ENCODE measurements around the gene MYLK3.
"Not testable (repeated sequence)": the region's sequence is repeated elsewhere in the genome, so short reads cannot be mapped to it uniquely, and the experiment has no call there.

The MYLK3 gene

GRCh38 chr16:46747777-46748651 is at the start of gene MYLK3:
Gene MYLK3, minus strand, starts transcription at chr16:46748344. Its CDS starts 151 bp downstream, at chr16:46748193.
- no peak for DNase-seq (ENCODE audit: low read depth)

DNA sequence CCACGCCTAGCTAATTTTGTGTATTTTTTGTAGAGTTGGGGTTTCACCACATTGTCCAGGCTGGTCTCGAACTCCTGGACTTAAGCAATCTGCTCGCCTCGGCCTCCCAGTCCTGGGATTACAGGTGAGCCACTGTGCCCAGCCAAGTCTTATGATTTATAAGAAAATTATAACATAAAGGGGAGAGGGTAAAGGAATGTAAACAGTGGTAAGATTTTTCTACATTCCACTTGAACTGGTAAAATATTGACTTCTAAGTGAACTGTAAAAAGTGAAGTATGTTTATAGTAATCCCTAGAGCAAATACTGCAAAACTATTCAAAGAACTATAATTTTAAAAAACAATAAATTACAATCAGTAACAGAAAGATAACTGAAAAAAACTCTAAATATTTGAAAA is 49.4 kb upstream of the MYLK3 start:
- no peak for DNase-seq (ENCODE audit: low read depth)

DNA sequence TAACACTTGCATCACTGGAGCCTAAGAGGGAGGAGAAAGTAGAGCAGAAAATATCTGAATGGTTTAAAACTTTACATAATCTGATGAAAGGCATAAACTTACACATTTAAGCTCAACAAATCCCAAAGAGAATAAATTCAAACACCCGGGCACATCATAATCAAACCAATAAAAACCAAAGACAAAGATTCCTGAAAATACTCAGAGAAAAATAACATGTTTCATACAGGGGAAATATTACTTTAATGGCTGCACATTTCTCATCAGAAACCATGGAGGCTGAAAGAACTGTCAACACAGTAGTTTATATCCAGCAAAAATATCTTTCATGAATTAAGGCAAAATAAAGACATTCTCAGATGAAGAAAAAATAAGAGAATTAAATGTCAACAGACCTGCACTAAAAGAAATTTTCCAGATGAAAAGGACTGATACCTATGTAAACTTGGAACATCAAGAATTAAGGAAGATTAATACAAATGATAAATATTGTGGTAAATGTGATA is 48.7 kb upstream of the MYLK3 start:
- DNase-seq (ENCODE audit: low read depth): no peak

GRCh38 chr16:46793841-46794240 is 45.7 kb upstream of the MYLK3 start:
- DNase-seq (ENCODE audit: low read depth): no peak

DNA sequence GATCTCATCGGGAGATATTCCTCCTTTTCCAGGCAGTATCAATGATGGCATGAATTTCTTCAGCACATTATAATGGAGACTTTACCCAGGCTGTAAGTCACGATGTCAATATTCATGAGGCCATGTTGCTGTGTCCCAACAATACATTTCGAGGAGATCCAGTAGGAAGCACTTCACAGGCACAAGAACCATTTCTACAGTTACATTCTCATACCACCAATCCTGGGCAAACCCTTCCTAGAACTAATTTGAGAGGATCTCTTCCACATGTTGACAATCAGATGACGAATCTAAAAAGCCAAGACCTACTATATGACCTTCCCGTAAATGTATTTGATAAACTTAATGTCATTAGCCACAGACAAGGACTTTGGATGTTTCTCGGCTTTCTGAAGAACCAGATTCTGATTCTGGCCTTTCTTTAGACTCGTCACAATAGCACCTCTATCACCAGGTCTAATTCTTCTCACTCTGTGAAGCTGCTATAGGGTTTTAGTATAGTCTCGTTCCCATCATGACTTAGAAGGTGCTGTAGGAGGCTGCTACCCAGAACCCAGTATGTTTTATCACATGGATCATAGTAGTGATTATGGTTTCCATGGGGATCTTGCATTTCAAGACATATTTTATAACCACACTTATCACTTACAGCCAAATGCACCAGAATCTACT is 42.6 kb upstream of the MYLK3 start:
- DNase-seq (ENCODE audit: low read depth): no peak

DNA sequence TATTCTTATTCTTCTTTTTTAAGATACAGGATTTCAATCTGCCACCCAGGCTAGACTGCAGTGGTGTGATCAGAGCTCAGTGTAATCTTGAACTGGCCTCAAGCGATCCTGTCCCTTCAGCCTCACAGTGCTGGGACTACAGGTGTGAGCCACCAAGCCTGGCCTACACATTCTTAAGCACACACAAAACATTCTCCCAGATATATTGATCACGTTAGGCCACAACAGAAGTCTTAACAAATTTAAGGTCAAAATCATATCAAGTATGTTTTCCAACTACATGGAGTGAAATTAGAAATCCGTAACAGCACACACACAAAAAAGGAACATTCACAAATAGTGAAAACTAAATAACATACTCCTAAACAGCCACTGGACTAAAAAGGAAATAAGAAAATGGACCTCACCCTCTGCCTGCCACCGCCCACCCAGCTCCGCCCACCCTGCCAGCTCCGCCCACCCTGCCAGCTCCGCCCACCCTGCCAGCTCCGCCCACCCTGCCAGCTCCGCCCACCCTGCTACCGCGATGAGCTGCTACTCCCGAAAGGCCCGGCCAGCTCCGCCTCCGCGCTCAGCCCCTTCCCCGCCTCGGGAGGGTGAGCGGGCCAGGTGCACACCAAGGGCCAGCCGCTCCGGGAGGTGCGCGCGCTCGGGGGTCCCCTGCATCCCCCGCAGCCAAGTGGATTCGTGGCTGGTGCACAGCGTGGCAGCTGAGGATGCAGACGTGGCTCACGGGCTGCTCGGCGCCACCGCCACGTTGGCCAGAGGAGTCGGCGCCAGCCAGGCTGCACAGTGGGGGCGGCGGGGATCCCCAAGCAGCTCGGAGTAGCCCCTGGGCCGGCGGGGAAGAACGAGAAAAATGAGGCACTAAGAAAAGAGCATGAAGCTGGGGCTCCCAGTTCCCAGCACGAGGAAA is 41.6 kb upstream of the MYLK3 start:
- peak; percentile 66 for DNase-seq (ENCODE audit: low read depth)

DNA sequence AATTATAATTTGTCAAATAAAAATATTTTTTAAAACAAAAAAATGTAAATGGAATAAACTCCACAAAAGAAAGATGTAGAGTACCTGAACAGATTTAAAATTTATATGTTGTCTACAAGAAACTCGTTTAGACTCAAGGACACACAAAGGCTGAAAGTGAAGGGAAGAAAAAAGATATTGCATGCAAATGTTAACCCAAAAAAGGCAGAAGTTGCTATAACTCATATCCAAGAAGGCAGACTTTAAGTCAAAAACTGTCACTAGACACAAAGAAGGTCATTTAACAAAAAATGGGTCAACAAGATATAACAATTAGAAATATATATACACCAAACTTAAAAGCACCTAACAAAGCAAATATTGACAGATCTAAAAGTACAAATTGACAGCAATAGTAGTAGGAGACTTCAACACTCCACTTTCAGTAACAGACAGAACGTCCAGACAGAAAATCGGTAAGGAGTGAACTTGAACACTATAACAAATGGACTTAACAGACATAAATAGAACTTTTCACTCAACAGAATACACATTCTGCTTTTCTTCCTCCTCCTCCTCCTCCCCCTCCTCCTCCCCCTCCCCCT is 40.8 kb upstream of the MYLK3 start:
- DNase-seq (ENCODE audit: low read depth): no peak

DNA sequence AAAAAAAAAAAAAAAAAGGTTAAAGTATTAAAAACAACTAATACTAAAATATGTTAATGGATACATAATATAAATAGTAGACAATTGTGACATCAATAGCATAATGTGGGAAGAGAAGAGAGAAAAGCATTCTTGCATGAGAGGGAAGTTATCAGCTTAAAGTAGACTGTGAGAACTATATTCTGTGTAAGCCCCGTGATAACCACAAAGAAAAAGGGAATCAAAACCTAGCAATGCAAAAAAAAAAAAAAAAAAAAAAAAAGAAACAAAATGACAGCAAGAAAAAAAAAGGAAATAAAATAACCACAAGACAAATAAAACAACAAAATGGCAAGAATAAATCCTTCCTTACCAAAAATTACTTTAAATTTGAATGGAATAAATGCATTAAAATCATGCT is 39.8 kb upstream of the MYLK3 start:
- DNase-seq (ENCODE audit: low read depth): no peak

GRCh38 chr16:46785076-46785845 is 37.1 kb upstream of the MYLK3 start:
- no peak for DNase-seq (ENCODE audit: low read depth)

GRCh38 chr16:46784569-46784968 is 36.4 kb upstream of the MYLK3 start:
- not testable (repeated sequence) for DNase-seq (ENCODE audit: low read depth)

GRCh38 chr16:46783800-46784199 is 35.7 kb upstream of the MYLK3 start:
- DNase-seq (ENCODE audit: low read depth): no peak

DNA sequence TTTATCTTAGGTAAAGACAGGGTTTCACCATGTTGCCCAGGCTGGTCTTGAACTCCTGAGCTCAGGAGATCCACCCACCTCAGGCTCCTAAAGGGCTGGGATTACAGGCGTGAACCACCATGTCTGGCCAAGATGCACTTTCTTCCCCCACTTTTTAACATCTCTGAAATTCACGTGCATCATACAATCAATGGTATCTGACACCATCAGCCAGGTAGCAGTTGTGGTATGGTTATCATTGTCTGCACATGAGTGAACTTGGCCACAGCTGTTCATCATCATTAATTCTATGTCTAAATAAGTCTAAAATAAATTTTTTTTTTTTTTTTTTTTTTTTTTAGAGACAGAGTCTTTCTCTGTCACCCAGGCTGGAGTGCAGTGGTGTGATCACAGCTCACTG is 34.2 kb upstream of the MYLK3 start:
- no peak for DNase-seq (ENCODE audit: low read depth)

GRCh38 chr16:46777804-46778203 is 29.7 kb upstream of the MYLK3 start:
- DNase-seq (ENCODE audit: low read depth): no peak

GRCh38 chr16:46775214-46775613 is 27.1 kb upstream of the MYLK3 start:
- DNase-seq (ENCODE audit: low read depth): no peak

DNA sequence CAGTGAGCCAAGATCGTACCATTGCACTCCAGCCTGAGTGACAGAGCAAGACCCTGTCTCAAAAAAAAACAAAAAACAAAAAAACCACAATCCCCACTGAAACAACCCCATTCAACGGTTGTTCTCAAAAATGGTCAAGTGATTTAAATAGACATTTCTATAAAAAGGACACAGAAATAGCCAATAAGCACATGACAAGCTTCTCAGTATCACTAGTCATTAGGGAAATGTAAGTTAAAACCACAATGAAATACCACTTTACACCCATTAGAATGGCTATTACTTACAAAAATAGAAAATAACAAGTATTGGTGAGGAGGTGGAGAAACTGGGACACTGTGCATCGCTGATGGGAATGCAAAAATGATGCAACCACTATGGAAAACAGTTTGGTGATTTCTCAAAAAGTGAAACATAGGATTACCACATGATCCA is 26.6 kb upstream of the MYLK3 start:
- no peak for DNase-seq (ENCODE audit: low read depth)

- DNase-seq (ENCODE audit: low read depth): no peak
Observed at GRCh38 chr16:46772463-46772862, 24.3 kb upstream of the MYLK3 start.

GRCh38 chr16:46768809-46769208 is 20.7 kb upstream of the MYLK3 start:
- no peak for DNase-seq (ENCODE audit: low read depth)

GRCh38 chr16:46765050-46765449 is 16.9 kb upstream of the MYLK3 start:
- no peak for DNase-seq (ENCODE audit: low read depth)

- DNase-seq (ENCODE audit: low read depth): no peak
Observed at GRCh38 chr16:46763147-46763546, 15.0 kb upstream of the MYLK3 start.

GRCh38 chr16:46762583-46762982 is 14.4 kb upstream of the MYLK3 start:
- no peak for DNase-seq (ENCODE audit: low read depth)

DNA sequence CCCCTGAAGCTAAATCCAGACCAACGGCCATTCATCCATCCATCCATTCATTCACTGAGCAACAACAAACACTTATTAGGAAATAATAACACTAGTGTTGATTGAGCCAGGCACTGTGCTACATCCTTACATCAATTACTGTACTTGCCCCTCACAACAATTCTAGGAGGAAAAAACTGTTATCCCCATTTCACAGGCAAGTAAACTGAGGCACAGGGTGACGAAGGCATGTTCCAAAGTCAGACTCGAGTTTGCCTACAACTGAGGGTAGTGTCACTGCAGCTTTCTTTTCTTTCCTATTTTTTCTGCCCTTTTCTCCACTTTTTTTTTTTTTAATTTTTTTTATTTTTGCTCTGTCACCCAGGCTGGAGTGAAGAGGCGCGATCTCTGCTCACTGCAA is 11.2 kb upstream of the MYLK3 start:
- DNase-seq (ENCODE audit: low read depth): no peak
